ENCODE results near the gene TNPO1.

- TF ChIP-seq CTCF (IDR thresholded peaks at IDR 0.05): no peak
- no peak for TF ChIP-seq POLR2A (IDR thresholded peaks at IDR 0.05)
- TF ChIP-seq EP300 (IDR thresholded peaks at IDR 0.05): no peak
- no peak for TF ChIP-seq POLR2AphosphoS5 (IDR thresholded peaks at IDR 0.05)
Observed at GRCh38 chr5:72844218-72844603, 27.8 kb downstream of the TNPO1 start.
